SK-N-SH treated with all-trans-retinoic acid at 6 μM for 48 hours (cell line): ENCODE measurements around the gene CRYBG1.

Source experiments
- BACH2 ChIP-seq: fragments of 250-450 bp; sonication (Bioruptor Pico); IDR thresholded peaks from 2 replicates; pipeline ENCODE4 v1.9.0; 2021; ENCODE audit warnings: mild to moderate bottlenecking, borderline replicate concordance
- CSDC2 ChIP-seq: fragments of 250-450 bp; sonication (Bioruptor Pico); IDR thresholded peaks from 2 replicates; pipeline ENCODE4 v1.5.0; 2020; ENCODE audit warnings: mild to moderate bottlenecking, moderate library complexity
- GLIS3 ChIP-seq: fragments of 250-450 bp; sonication (Bioruptor Pico); IDR thresholded peaks from 2 replicates; pipeline ENCODE4 v1.5.0; 2020; ENCODE audit warnings: mild to moderate bottlenecking, moderate library complexity
- ISL1 ChIP-seq: fragments of 250-450 bp; sonication (Bioruptor Pico); IDR thresholded peaks from 2 replicates; pipeline ENCODE4 v2.1.2; 2022; ENCODE audit warnings: mild to moderate bottlenecking, moderate library complexity
- OSR1 ChIP-seq: fragments of 250-450 bp; sonication (Bioruptor Pico); IDR thresholded peaks from 2 replicates; pipeline ENCODE4 v1.8.0; 2022; ENCODE audit warnings: moderate library complexity, mild to moderate bottlenecking, inconsistent platforms
- RARB ChIP-seq: fragments of 250-450 bp; sonication (Bioruptor Pico); IDR thresholded peaks from 2 replicates; pipeline ENCODE4 v1.8.0; 2021; ENCODE audit warnings: mild to moderate bottlenecking, moderate library complexity
- TOX ChIP-seq: fragments of 250-450 bp; sonication (Bioruptor Pico); IDR thresholded peaks from 2 replicates; pipeline ENCODE4 v1.8.0; 2021; ENCODE audit warnings: mild to moderate bottlenecking, moderate library complexity, borderline replicate concordance
- ZFP3 ChIP-seq: fragments of 250-450 bp; sonication (Bioruptor Pico); IDR thresholded peaks from 2 replicates; pipeline ENCODE4 v1.5.0; 2020; ENCODE audit warnings: mild to moderate bottlenecking, moderate library complexity
- ZFP30 ChIP-seq: fragments of 450-650 bp; formaldehyde crosslinking; IDR thresholded peaks from 2 replicates; pipeline ENCODE4 v1.5.0; 2022; ENCODE audit warnings: mild to moderate bottlenecking, moderate library complexity
- ZNF565 ChIP-seq: fragments of 450-650 bp; formaldehyde crosslinking; conservative IDR thresholded peaks from 2 replicates; pipeline ENCODE4 v1.5.0; 2020; ENCODE audit warnings: low read depth, mild to moderate bottlenecking, moderate library complexity
- ZNF70 ChIP-seq: fragments of 450-650 bp; formaldehyde crosslinking; IDR thresholded peaks from 2 replicates; pipeline ENCODE4 v1.5.0; 2020; ENCODE audit warnings: mild to moderate bottlenecking, moderate library complexity
- TF ChIP-seq, protein P1 (sequence below): fragments of 250-450 bp; sonication (Bioruptor Pico); IDR thresholded peaks from 2 replicates; pipeline ENCODE4 v1.8.0; 2020; ENCODE audit warnings: mild to moderate bottlenecking, moderate library complexity, borderline replicate concordance
- TF ChIP-seq, protein P2 (sequence below): fragments of 250-450 bp; sonication (Bioruptor Pico); IDR thresholded peaks from 2 replicates; pipeline ENCODE4 v1.5.1; 2020; ENCODE audit warnings: low read depth, mild to moderate bottlenecking, moderate library complexity
- TF ChIP-seq, protein P3 (sequence below): fragments of 250-450 bp; sonication (Bioruptor Pico); IDR thresholded peaks from 2 replicates; pipeline ENCODE4 v1.5.1; 2021; ENCODE audit warnings: mild to moderate bottlenecking, moderate library complexity

DNA sequence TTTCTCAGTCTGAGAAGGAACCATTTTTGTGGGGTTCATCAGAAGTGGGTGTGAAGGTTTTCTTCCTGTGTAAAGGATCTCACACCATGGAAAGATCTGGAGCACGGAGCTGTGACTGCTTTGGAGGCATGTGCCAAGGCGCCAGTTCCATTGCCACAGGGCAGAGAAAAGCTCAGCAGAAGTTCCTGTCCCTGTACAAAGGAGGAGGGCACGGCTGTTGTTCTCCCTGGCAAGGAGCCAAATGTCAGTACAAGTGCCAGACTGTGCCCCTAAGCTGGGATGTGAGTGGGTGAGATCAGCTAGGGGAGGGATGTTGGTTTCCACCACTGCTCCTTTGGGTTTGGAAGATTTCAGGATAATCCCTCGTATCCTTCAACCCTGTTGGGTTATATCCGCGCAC, 117.3 kb downstream of the CRYBG1 start:
- TF ChIP-seq ZNF565 (CRISPR knock-in tag) (no peak), TOX (CRISPR knock-in tag) (no peak), ZFP3 (CRISPR knock-in tag) (no peak), BACH2 (no peak), GLIS3 (CRISPR knock-in tag) (no peak), ISL1 (no peak), ZFP30 (no peak), CSDC2 (CRISPR knock-in tag) (no peak), OSR1 (CRISPR knock-in tag) (no peak), ZNF70 (CRISPR knock-in tag) (no peak), RARB (CRISPR knock-in tag) (no peak)
- TF ChIP-seq, protein P1, sequence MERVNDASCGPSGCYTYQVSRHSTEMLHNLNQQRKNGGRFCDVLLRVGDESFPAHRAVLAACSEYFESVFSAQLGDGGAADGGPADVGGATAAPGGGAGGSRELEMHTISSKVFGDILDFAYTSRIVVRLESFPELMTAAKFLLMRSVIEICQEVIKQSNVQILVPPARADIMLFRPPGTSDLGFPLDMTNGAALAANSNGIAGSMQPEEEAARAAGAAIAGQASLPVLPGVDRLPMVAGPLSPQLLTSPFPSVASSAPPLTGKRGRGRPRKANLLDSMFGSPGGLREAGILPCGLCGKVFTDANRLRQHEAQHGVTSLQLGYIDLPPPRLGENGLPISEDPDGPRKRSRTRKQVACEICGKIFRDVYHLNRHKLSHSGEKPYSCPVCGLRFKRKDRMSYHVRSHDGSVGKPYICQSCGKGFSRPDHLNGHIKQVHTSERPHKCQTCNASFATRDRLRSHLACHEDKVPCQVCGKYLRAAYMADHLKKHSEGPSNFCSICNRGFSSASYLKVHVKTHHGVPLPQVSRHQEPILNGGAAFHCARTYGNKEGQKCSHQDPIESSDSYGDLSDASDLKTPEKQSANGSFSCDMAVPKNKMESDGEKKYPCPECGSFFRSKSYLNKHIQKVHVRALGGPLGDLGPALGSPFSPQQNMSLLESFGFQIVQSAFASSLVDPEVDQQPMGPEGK = no peak
- TF ChIP-seq, protein P2, sequence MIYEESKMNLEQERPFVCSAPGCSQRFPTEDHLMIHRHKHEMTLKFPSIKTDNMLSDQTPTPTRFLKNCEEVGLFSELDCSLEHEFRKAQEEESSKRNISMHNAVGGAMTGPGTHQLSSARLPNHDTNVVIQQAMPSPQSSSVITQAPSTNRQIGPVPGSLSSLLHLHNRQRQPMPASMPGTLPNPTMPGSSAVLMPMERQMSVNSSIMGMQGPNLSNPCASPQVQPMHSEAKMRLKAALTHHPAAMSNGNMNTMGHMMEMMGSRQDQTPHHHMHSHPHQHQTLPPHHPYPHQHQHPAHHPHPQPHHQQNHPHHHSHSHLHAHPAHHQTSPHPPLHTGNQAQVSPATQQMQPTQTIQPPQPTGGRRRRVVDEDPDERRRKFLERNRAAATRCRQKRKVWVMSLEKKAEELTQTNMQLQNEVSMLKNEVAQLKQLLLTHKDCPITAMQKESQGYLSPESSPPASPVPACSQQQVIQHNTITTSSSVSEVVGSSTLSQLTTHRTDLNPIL (CRISPR knock-in tag) = no peak
- TF ChIP-seq, protein P3, sequence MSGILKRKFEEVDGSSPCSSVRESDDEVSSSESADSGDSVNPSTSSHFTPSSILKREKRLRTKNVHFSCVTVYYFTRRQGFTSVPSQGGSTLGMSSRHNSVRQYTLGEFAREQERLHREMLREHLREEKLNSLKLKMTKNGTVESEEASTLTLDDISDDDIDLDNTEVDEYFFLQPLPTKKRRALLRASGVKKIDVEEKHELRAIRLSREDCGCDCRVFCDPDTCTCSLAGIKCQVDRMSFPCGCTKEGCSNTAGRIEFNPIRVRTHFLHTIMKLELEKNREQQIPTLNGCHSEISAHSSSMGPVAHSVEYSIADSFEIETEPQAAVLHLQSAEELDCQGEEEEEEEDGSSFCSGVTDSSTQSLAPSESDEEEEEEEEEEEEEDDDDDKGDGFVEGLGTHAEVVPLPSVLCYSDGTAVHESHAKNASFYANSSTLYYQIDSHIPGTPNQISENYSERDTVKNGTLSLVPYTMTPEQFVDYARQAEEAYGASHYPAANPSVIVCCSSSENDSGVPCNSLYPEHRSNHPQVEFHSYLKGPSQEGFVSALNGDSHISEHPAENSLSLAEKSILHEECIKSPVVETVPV (CRISPR knock-in tag) = no peak
